Mucosa of gallbladder (tissue), 1 donor: ENCODE results near the gene GOLGA8K. TPM values are rescaled to one million over a fixed set of nuclear protein-coding genes. Genes with fewer than 3 reads are reported as not detected.
"Not testable (repeated sequence)": the region's sequence is repeated elsewhere in the genome, so short reads cannot be mapped to it uniquely, and the experiment has no call there.

Experiments used
- DNase-seq: peaks from one replicate; pipeline ENCODE4 v3.0.0-alpha.2; 2020; ENCODE audit warnings: low spot score
- total RNA-seq: library from RNA; stranded (reverse); gene quantifications from one replicate; pipeline ENCODE4 v1.2.1, GENCODE V29; 2021
- donor health status: DM: no; HTN: no; CAD: no.

The GOLGA8K gene
- total RNA-seq, 1 donor from 2014 or later = 0.66 TPM

DNA sequence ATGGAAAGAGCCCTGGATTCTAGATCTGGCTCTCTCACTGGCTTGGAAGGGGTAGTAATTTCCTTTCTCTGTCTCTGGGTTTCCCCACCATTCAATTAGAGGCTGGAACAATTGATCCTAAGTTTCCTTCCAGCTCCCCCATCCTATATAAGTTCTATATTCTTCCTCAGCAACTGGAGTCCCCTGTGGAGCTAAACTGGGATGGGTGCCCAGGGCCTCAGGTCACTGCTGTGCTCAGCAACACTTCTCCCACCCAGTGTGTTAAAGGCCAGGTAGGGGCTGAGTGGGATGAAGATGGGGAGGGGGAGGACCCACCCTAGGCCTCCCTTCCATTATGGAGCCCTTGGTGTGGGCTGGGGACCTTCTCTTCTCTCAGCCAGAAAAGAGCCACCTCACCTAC, 46.2 kb downstream of the GOLGA8K start:
- not testable (repeated sequence) for DNase-seq

DNA sequence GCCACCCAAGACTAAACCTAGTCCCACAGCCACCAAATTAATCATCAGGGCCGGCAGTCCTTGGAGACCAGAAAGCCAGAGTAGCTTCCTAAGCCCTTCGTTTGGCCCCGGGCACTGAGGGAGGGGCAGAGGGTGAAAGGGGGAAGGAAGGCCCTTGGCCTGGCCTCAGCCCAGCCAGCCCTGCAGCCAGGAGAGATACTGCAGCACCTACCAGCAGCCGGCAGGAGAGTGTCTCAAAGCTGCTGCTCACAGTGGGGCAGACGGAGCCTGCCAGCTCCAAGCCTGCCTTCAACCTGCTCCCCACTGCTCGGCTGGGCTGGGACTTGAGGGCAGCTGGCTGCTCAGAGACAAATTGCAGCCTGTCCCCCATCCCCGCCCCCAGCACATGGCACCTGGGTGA, 50.3 kb downstream of the GOLGA8K start:
- not testable (repeated sequence) for DNase-seq

DNA sequence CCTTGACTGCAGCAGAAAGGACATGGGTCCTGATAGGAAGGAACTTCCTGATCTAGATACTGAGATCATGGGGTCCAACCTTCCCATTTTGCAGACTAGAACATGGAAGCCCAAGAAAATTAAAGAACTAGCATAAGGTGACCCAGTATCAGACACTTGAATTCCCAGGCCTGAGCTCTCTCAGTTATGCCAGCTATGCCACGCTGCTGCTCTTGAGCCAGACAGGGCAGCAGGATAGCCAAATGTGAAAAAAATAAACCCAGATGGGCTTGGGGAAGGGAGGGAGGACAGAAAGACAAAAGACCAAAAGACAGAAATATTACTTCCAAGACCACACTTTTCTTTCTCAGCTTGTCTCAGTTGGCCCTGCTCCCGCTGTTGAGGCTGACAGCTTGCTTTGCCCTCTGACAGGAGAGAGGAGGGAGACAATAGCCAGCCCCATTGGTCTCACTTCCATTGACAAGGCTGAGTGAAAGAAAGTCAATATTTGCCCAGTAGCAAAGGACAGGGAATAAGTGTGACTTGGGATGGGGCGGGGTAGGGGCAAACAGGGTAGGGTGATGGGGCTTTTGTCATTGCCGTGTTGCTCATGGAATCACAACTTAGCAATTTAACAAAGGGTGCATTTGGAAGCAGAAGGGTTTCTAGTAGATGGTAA, 52.4 kb downstream of the GOLGA8K start:
- DNase-seq = not testable (repeated sequence)

DNA sequence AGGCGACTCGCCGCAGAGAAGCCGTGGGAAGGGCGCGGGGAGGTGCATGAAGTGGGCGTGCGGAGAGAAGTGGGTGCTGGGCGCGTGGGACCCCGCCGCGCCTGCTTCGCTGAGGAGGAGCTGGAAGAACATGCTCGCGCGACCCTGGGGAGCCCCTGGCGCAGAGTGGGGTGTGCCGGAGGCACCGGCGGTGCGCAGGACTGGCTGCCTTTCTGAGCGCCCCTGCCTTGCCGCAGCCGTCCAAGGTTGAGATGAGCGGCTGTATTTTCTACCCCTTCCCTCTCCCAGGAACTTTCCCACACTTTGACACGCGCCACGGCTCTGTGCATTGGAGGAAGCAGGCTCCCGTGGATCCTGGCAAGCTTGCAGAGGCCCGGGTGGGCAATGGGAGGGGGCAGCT, 56.1 kb downstream of the GOLGA8K start:
- not testable (repeated sequence) for DNase-seq

DNA sequence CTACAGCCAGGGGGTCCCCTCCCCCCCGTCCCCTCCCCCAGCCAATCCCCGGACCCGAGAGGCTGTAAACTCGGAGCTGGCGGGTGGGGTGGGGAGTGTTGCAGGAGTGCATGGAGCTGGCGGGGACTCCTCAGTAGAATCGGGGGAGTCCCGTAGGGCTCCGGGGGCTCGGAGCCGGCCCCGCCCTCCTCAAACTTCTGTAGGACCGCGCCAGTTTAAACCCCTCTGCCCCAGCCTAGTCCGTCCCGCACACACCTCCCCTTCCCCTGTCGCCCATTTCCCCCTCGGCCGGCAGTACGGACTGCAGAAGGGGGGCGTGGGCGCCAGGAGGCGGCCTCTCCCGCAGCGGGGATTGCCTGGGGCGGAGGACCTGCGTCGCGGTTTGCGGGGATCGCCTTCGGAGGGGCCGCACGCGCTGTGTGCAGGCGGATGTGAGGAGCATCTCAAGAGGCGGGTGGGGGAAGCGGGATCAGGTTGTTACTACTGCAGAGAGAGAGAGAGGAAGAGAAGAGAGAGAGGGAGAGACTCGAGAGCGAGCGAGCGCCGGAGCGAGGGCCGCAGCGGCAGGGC, 57.0 kb downstream of the GOLGA8K start:
- DNase-seq = not testable (repeated sequence)

DNA sequence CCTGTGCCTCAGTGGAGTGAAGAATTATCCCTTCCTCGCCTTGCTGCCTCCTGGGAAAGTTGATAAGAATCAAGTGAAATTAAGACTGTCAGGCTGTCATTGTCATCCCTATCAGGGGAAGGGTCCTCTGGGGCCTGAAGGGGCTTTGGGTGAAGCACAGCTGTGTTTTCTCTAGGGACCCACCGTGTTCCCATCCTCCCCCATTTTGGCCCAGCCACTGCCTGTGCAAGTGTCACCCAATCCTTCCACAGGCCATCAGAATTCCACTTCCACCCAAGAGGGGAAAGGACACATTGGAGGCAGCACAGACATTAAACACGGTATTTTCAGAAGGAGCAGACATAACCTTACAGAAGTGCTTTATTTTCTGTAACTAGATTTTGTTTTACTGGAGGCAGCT, 59.2 kb downstream of the GOLGA8K start:
- not testable (repeated sequence) for DNase-seq

Other genes starting within 250 kb of the GOLGA8K start
- 1.4 TPM for gene GOLGA8O, start 52.3 kb upstream of the GOLGA8K start, total RNA-seq
- 12.2 TPM for gene GOLGA8N, start 190.2 kb upstream of the GOLGA8K start, total RNA-seq
- 4.1 TPM for gene ARHGAP11A, start 212.2 kb upstream of the GOLGA8K start, total RNA-seq
- 2.6 TPM for gene SCG5, start 238.4 kb upstream of the GOLGA8K start, total RNA-seq